Fibroblast of mammary gland (primary cell): ENCODE measurements around the gene CNPY1.

Experiments used
- DNase-seq: peaks from one replicate; pipeline ENCODE4 v3.0.0-alpha.2; 2010; ENCODE audit warnings: low read depth
- H3K4me3 ChIP-seq: 2 replicates; pipeline ENCODE4 v1.5.1; 2011; ENCODE audit warnings: low read depth, mild to moderate bottlenecking, low read length, moderate library complexity; ENCODE audit not compliant: control insufficient read depth
- CTCF ChIP-seq: conservative IDR thresholded peaks from 2 replicates; pipeline ENCODE4 v1.5.1; 2011; ENCODE audit warnings: low read depth, low read length, inconsistent platforms; ENCODE audit not compliant: control insufficient read depth, insufficient read depth

CNPY1 gene

GRCh38 chr7:155487509-155488482 is 58.6 kb downstream of the CNPY1 start:
- DNase-seq, result no peak
- H3K4me3 ChIP-seq, result no peak overlapping the region
- TF ChIP-seq CTCF, result no peak

GRCh38 chr7:155486783-155487508 is 59.4 kb downstream of the CNPY1 start:
- TF ChIP-seq CTCF, result no peak
- DNase-seq, result no peak

GRCh38 chr7:155484483-155485399 is 61.6 kb downstream of the CNPY1 start:
- DNase-seq, result no peak
- TF ChIP-seq CTCF, result no peak
- no peak overlapping the region for H3K4me3 ChIP-seq

More at GRCh38 chr7:155486783-155487508, 59.4 kb downstream of the CNPY1 start:
- H3K4me3 ChIP-seq, result no peak overlapping the region

GRCh38 chr7:155483868-155484325 is 62.5 kb downstream of the CNPY1 start:
- peak; percentile 42 for DNase-seq
- no peak for TF ChIP-seq CTCF
- H3K4me3 ChIP-seq, result no peak overlapping the region

- DNase-seq, result peak; percentile 22
- no peak overlapping the region for H3K4me3 ChIP-seq
- TF ChIP-seq CTCF, result no peak
Observed at GRCh38 chr7:155483245-155483644, 63.1 kb downstream of the CNPY1 start.

GRCh38 chr7:155482511-155483183 is 63.7 kb downstream of the CNPY1 start:
- H3K4me3 ChIP-seq, result no peak overlapping the region
- no peak for DNase-seq
- no peak for TF ChIP-seq CTCF
